ENCODE results near the gene GNG13.

GRCh38 chr16:787978-788398, 12.5 kb downstream of the GNG13 start, which contains the start of gene RPUSD1:
- TF ChIP-seq CTCF (IDR thresholded peaks at IDR 0.05) (no peak), REST (IDR thresholded peaks at IDR 0.05; ENCODE audit: insufficient read depth in 1 of 2, low read depth in 2 of 2, low read length in 1 of 2) (no peak)

Data from Panc1 (cell line).